Neural cell (in vitro differentiated cells): ENCODE measurements around the gene CNIH3. TPM values are rescaled to one million over a fixed set of nuclear protein-coding genes. Genes with fewer than 3 reads are reported as not detected.

ENCODE experiments used
- H2AFZ ChIP-seq: fragments of 200-600, 300-800 bp; sonication (generic), shearing (Covaris generic); 2 replicates; pipeline ENCODE4 v1.6.0; 2014; ENCODE audit warnings: low read depth, mild to moderate bottlenecking, antibody characterized with exemption, low read length, moderate library complexity
- H3F3A ChIP-seq: fragments of 200-600 bp; shearing (Covaris generic); 2 replicates; pipeline ENCODE4 v1.6.1; 2016; ENCODE audit warnings: mild to moderate bottlenecking, moderate library complexity, mixed read lengths, antibody characterized with exemption, low read length; ENCODE audit not compliant: insufficient read depth, poor library complexity, severe bottlenecking
- H3K27ac ChIP-seq: fragments of 200-600, 300-800 bp; sonication (generic), shearing (Covaris generic); 2 replicates; pipeline ENCODE4 v1.5.1; 2014; ENCODE audit warnings: mild to moderate bottlenecking, low read length, moderate library complexity
- H3K27me3 ChIP-seq: fragments of 300-800, 200-600 bp; sonication (generic), shearing (Covaris generic); 2 replicates; pipeline ENCODE4 v1.6.0; 2014; ENCODE audit warnings: mild to moderate bottlenecking, low read depth, low read length, moderate library complexity; ENCODE audit not compliant: insufficient read depth
- H3K36me3 ChIP-seq: fragments of 300-800, 200-600 bp; sonication (generic), shearing (Covaris generic); 2 replicates; pipeline ENCODE4 v1.5.1; 2014; ENCODE audit warnings: mild to moderate bottlenecking, antibody characterized with exemption, low read length, moderate library complexity; ENCODE audit not compliant: insufficient read depth
- H3K4me2 ChIP-seq: fragments of 300-800, 200-600 bp; sonication (generic), shearing (Covaris generic); 2 replicates; pipeline ENCODE4 v1.6.0; 2014; ENCODE audit warnings: mild to moderate bottlenecking, low read length
- H3K4me3 ChIP-seq: fragments of 300-800, 200-600 bp; sonication (generic), shearing (Covaris generic); 2 replicates; pipeline ENCODE4 v1.5.1; 2014; ENCODE audit warnings: mild to moderate bottlenecking, low read length, moderate library complexity
- H3K79me2 ChIP-seq: fragments of 200-600 bp; shearing (Covaris generic); replicated peaks from 2 replicates; pipeline ENCODE4 v1.6.0; 2014; ENCODE audit warnings: mild to moderate bottlenecking, low read length, moderate library complexity; ENCODE audit not compliant: insufficient read depth
- H3K9ac ChIP-seq: fragments of 300-800, 200-600 bp; sonication (generic), shearing (Covaris generic); 2 replicates; pipeline ENCODE4 v1.6.1; 2016; ENCODE audit warnings: mild to moderate bottlenecking, low read length, mixed read lengths
- H3K9me2 ChIP-seq: fragments of 200-600 bp; shearing (Covaris generic); 2 replicates; pipeline ENCODE4 v1.6.1; 2016; ENCODE audit warnings: mild to moderate bottlenecking, low read length, mixed read lengths; ENCODE audit not compliant: insufficient read depth
- H3K9me3 ChIP-seq: fragments of 200-600, 300-800 bp; sonication (generic), shearing (Covaris generic); 2 replicates; pipeline ENCODE4 v1.6.1; 2016; ENCODE audit warnings: mild to moderate bottlenecking, mixed run types, low read length, moderate library complexity, mixed read lengths
- H4K20me1 ChIP-seq: fragments of 200-600 bp; shearing (Covaris generic); 2 replicates; pipeline ENCODE4 v1.6.1; 2016; ENCODE audit warnings: mild to moderate bottlenecking, mixed run types; ENCODE audit not compliant: insufficient read depth
- EP300 ChIP-seq: fragments of 450-650 bp; conservative IDR thresholded peaks from 2 replicates; pipeline ENCODE4 v1.6.1; 2014; ENCODE audit warnings: antibody characterized with exemption, mild to moderate bottlenecking, moderate library complexity; ENCODE audit not compliant: poor library complexity, severe bottlenecking
- EZH2 ChIP-seq: fragments of 200-600, 300-800 bp; shearing (Covaris generic), sonication (generic); IDR thresholded peaks from 2 replicates; pipeline ENCODE4 v1.6.1; 2014; ENCODE audit warnings: antibody characterized with exemption, low read length, borderline replicate concordance, mild to moderate bottlenecking; ENCODE audit not compliant: insufficient read depth, poor library complexity, severe bottlenecking
- MXI1 ChIP-seq: fragments of 450-650 bp; conservative IDR thresholded peaks from 2 replicates; pipeline ENCODE4 v1.6.1; 2014; ENCODE audit warnings: antibody characterized with exemption, mild to moderate bottlenecking; ENCODE audit not compliant: poor library complexity, severe bottlenecking
- POLR2AphosphoS5 ChIP-seq: IDR thresholded peaks from 2 replicates; pipeline ENCODE4 v1.6.1; 2012
- RAD21 ChIP-seq: fragments of 450-650 bp; conservative IDR thresholded peaks from 2 replicates; pipeline ENCODE4 v1.6.1; 2014; ENCODE audit warnings: antibody characterized with exemption, mild to moderate bottlenecking, moderate library complexity
- SMC3 ChIP-seq: fragments of 450-650 bp; conservative IDR thresholded peaks from 2 replicates; pipeline ENCODE4 v1.6.1; 2014; ENCODE audit warnings: antibody characterized with exemption, mild to moderate bottlenecking, moderate library complexity; ENCODE audit not compliant: poor library complexity
- TAF1 ChIP-seq: IDR thresholded peaks from 2 replicates; pipeline ENCODE4 v1.6.1; 2012; ENCODE audit warnings: low read depth
- polyA plus RNA-seq: library from polyadenylated mRNA; depleted of rRNA; stranded (reverse); fragments of >200 nt; gene quantifications from 2 replicates; pipeline ENCODE4 v1.2.3, GENCODE V29; 2014
- TF ChIP-seq, protein P1 (sequence below): fragments of 450-650 bp; IDR thresholded peaks from 2 replicates; pipeline ENCODE4 v1.5.1; 2014; ENCODE audit warnings: antibody characterized with exemption, mild to moderate bottlenecking, moderate library complexity; ENCODE audit not compliant: poor library complexity, severe bottlenecking
- TF ChIP-seq, protein P2 (sequence below): IDR thresholded peaks from 2 replicates; pipeline ENCODE4 v1.6.1; 2012; ENCODE audit warnings: borderline replicate concordance

Gene CNIH3
- polyA plus RNA-seq, 1 donor from 2014 or later = 9.3 TPM

DNA sequence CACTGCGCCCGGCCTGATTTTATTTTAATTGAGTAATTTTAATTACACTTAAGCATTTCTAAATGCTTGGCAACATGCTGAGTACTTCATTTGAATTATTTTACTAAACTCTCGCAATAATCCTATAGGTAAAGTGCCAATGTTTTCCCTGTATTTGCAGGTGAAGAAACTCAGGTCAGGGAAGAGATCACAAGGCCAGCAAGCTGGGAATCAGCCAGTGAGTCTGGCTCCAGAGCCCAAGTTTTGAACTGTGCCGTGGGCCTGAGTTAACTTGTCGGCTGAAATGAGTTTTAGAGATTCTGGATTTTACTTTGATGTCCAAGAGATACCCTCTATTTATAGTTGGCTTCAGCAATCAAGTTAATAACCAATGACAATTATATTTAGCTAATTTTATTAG is 141.4 kb downstream of the CNIH3 start:
- Histone ChIP-seq H4K20me1 (no peaks in the 10 kb centered on the region), H3F3A (no peaks in the 10 kb centered on the region), H3K9ac (no peak overlapping the region), H3K79me2 (no peaks in the 10 kb centered on the region), H3K27ac (no peak overlapping the region), H3K4me2 (no peak overlapping the region), H3K27me3 (no peaks in the 10 kb centered on the region), H3K9me2 (no peaks in the 10 kb centered on the region), H3K9me3 (no peaks in the 10 kb centered on the region), H2AFZ (no peak overlapping the region), H3K4me3 (no peak overlapping the region), H3K36me3 (no peaks in the 10 kb centered on the region)
- TF ChIP-seq TAF1 = no peak
- no peak for TF ChIP-seq POLR2AphosphoS5
- no peak for TF ChIP-seq SMC3
- no peak for TF ChIP-seq MXI1
- TF ChIP-seq, protein P1, sequence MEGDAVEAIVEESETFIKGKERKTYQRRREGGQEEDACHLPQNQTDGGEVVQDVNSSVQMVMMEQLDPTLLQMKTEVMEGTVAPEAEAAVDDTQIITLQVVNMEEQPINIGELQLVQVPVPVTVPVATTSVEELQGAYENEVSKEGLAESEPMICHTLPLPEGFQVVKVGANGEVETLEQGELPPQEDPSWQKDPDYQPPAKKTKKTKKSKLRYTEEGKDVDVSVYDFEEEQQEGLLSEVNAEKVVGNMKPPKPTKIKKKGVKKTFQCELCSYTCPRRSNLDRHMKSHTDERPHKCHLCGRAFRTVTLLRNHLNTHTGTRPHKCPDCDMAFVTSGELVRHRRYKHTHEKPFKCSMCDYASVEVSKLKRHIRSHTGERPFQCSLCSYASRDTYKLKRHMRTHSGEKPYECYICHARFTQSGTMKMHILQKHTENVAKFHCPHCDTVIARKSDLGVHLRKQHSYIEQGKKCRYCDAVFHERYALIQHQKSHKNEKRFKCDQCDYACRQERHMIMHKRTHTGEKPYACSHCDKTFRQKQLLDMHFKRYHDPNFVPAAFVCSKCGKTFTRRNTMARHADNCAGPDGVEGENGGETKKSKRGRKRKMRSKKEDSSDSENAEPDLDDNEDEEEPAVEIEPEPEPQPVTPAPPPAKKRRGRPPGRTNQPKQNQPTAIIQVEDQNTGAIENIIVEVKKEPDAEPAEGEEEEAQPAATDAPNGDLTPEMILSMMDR = no peak
- TF ChIP-seq RAD21 = no peak
- TF ChIP-seq EZH2 = no peak
- no peak for TF ChIP-seq EP300
- TF ChIP-seq, protein P2, sequence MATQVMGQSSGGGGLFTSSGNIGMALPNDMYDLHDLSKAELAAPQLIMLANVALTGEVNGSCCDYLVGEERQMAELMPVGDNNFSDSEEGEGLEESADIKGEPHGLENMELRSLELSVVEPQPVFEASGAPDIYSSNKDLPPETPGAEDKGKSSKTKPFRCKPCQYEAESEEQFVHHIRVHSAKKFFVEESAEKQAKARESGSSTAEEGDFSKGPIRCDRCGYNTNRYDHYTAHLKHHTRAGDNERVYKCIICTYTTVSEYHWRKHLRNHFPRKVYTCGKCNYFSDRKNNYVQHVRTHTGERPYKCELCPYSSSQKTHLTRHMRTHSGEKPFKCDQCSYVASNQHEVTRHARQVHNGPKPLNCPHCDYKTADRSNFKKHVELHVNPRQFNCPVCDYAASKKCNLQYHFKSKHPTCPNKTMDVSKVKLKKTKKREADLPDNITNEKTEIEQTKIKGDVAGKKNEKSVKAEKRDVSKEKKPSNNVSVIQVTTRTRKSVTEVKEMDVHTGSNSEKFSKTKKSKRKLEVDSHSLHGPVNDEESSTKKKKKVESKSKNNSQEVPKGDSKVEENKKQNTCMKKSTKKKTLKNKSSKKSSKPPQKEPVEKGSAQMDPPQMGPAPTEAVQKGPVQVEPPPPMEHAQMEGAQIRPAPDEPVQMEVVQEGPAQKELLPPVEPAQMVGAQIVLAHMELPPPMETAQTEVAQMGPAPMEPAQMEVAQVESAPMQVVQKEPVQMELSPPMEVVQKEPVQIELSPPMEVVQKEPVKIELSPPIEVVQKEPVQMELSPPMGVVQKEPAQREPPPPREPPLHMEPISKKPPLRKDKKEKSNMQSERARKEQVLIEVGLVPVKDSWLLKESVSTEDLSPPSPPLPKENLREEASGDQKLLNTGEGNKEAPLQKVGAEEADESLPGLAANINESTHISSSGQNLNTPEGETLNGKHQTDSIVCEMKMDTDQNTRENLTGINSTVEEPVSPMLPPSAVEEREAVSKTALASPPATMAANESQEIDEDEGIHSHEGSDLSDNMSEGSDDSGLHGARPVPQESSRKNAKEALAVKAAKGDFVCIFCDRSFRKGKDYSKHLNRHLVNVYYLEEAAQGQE = no peak

DNA sequence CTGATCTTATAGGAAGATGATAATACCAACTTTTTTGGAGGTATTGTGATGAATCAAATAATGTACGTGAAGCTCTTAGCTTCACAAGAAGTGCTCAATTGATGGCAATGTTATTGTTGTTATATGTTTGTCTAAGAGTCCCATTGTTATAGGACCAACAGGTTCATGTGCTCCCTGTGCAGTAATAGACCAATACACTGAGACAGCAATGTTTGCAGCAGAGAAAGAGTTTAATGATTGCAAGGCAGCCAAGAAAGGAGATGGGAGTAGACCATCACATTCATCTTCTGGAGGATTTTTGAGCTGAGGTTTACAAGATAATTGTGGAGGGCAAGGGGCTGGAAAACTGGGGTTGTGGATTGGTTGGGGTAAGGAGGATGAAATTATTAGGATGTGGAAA is 143.0 kb downstream of the CNIH3 start:
- TF ChIP-seq TAF1 (no peak), POLR2AphosphoS5 (no peak), SMC3 (no peak), MXI1 (no peak), EP300 (no peak), RAD21 (no peak), EZH2 (no peak)
- TF ChIP-seq, protein P1 = no peak
- TF ChIP-seq, protein P2 = no peak
- no peak overlapping the region for H3K4me2 ChIP-seq
- no peaks in the 10 kb centered on the region for H3K36me3 ChIP-seq
- H3K27me3 ChIP-seq = no peaks in the 10 kb centered on the region
- no peak overlapping the region for H2AFZ ChIP-seq
- no peaks in the 10 kb centered on the region for H3F3A ChIP-seq
- H3K9me2 ChIP-seq = no peaks in the 10 kb centered on the region
- no peak overlapping the region for H3K9ac ChIP-seq
- no peaks in the 10 kb centered on the region for H3K9me3 ChIP-seq
- H3K79me2 ChIP-seq = no peaks in the 10 kb centered on the region
- no peak overlapping the region for H3K4me3 ChIP-seq
- H4K20me1 ChIP-seq = no peaks in the 10 kb centered on the region
- H3K27ac ChIP-seq = no peak overlapping the region
